ENCODE data around the gene PSRC1. TPM values are rescaled to one million over a fixed set of nuclear protein-coding genes. Genes with fewer than 3 reads are reported as not detected.
A peak's percentile ranks its signal among the peaks of the same experiment; 100 is the strongest.

The PSRC1 gene
- total RNA-seq, 2 experiments from 2014 or later = 40.7 to 42.7 TPM

- peak; percentile 37 for DNase-seq (ENCODE audit: low spot score)
- intact Hi-C loops (cut with micrococcal nuclease; ENCODE audit: unreplicated experiment) = loop anchor here (1.0 kb wide), 1 partner anchor 9 kb away; the partner anchor contains the start of gene CELSR2
- Histone ChIP-seq H3K4me2 (ENCODE audit: low read length) (no peak overlapping the region), H3K9me2 (ENCODE audit: insufficient read depth, low read length) (no peaks in the 10 kb centered on the region), H3K9me3 (ENCODE audit: low read length) (no peaks in the 10 kb centered on the region), H3K27ac (ENCODE audit: low read depth, low read length, poor library complexity, severe bottlenecking) (no peak overlapping the region), H3K4me1 (ENCODE audit: insufficient read depth, low read length, poor library complexity, severe bottlenecking) (no peaks in the 10 kb centered on the region), H2AFZ (ENCODE audit: low read length) (no peak overlapping the region), H4K20me1 (ENCODE audit: insufficient read depth, low read length) (no peaks in the 10 kb centered on the region), H3K4me3 (ENCODE audit: low read depth, low read length, poor library complexity, severe bottlenecking) (no peak overlapping the region), H3K79me2 (ENCODE audit: insufficient read depth, low read depth, low read length) (no peaks in the 10 kb centered on the region), H3K36me3 (ENCODE audit: insufficient read depth, low read length) (peaks cover 39% of the 10 kb centered on the region)
- TF ChIP-seq EZH2phosphoT487 (IDR thresholded peaks at IDR 0.05; ENCODE audit: borderline replicate concordance, low read depth, low read length) = no peak
- no peak for TF ChIP-seq CTCF (conservative IDR thresholded peaks at IDR 0.05; ENCODE audit: low read length)
- ChIA-PET CTCF (ENCODE audit: unreplicated experiment) (interaction anchor here (1.4 kb wide), 1 partner anchor 9 kb away, joined by 3 read pairs; no protein-coding TSS in a partner anchor), POLR2A (interaction anchor here (1.5 to 1.8 kb wide), 2 partner anchors 13 to 27 kb away, joined by 4 to 5 read pairs; partner anchors contain the start of gene SARS1)
- BruUV-seq (replicated peaks) = no TSS peak
Measured at GRCh38 chr1:109240158-109241152, 42.5 kb downstream of the PSRC1 start.

- ChIA-PET POLR2A (interaction anchor here (1.1 to 1.8 kb wide), 4 partner anchors 14 to 27 kb away, joined by 3 to 5 read pairs (median 4); partner anchors contain the start of gene SARS1), CTCF (ENCODE audit: unreplicated experiment) (interaction anchor here (0.6 to 1.4 kb wide), 3 partner anchors 8 to 14 kb away, joined by 3 read pairs; no protein-coding TSS in a partner anchor)
- peak; percentile 72 for DNase-seq (ENCODE audit: low spot score)
- no peaks in the 10 kb centered on the region for H3K4me1 ChIP-seq (ENCODE audit: insufficient read depth, low read length, poor library complexity, severe bottlenecking)
- intact Hi-C loops (cut with micrococcal nuclease; ENCODE audit: unreplicated experiment) = no loop called here
- H4K20me1 ChIP-seq (ENCODE audit: insufficient read depth, low read length) = no peaks in the 10 kb centered on the region
- H3K9me3 ChIP-seq (ENCODE audit: low read length) = no peaks in the 10 kb centered on the region
- peaks cover 48% of the 10 kb centered on the region for H3K36me3 ChIP-seq (ENCODE audit: insufficient read depth, low read length)
- peak; percentile 76 for TF ChIP-seq CTCF (conservative IDR thresholded peaks at IDR 0.05; ENCODE audit: low read length)
- no peak for TF ChIP-seq EZH2phosphoT487 (IDR thresholded peaks at IDR 0.05; ENCODE audit: borderline replicate concordance, low read depth, low read length)
- H3K4me3 ChIP-seq (ENCODE audit: low read depth, low read length, poor library complexity, severe bottlenecking) = no peak overlapping the region
- no peak overlapping the region for H2AFZ ChIP-seq (ENCODE audit: low read length)
- no peaks in the 10 kb centered on the region for H3K9me2 ChIP-seq (ENCODE audit: insufficient read depth, low read length)
- no TSS peak for BruUV-seq (replicated peaks)
- no peak overlapping the region for H3K4me2 ChIP-seq (ENCODE audit: low read length)
- H3K27ac ChIP-seq (ENCODE audit: low read depth, low read length, poor library complexity, severe bottlenecking) = no peak overlapping the region
- no peaks in the 10 kb centered on the region for H3K79me2 ChIP-seq (ENCODE audit: insufficient read depth, low read depth, low read length)
Measured at GRCh38 chr1:109239409-109240068, 43.4 kb downstream of the PSRC1 start.

Data from OCI-LY7 (cell line).